Stimulated activated CD4-positive, alpha-beta T cell treated with anti-CD3 and anti-CD28 coated beads, TNF-alpha, amount 100 ng/mL, for 1 hour (primary cell): ENCODE measurements around the gene IKZF1.
"Not testable (repeated sequence)": the region's sequence is repeated elsewhere in the genome, so short reads cannot be mapped to it uniquely, and the experiment has no call there.

Source experiments
- DNase-seq, 3 donors: peaks; one replicate each; pipeline ENCODE4 v3.0.0-alpha.2; 2020; ENCODE audit warnings: low read depth in 3 of 3, low spot score in 1 of 3

The IKZF1 gene

DNA sequence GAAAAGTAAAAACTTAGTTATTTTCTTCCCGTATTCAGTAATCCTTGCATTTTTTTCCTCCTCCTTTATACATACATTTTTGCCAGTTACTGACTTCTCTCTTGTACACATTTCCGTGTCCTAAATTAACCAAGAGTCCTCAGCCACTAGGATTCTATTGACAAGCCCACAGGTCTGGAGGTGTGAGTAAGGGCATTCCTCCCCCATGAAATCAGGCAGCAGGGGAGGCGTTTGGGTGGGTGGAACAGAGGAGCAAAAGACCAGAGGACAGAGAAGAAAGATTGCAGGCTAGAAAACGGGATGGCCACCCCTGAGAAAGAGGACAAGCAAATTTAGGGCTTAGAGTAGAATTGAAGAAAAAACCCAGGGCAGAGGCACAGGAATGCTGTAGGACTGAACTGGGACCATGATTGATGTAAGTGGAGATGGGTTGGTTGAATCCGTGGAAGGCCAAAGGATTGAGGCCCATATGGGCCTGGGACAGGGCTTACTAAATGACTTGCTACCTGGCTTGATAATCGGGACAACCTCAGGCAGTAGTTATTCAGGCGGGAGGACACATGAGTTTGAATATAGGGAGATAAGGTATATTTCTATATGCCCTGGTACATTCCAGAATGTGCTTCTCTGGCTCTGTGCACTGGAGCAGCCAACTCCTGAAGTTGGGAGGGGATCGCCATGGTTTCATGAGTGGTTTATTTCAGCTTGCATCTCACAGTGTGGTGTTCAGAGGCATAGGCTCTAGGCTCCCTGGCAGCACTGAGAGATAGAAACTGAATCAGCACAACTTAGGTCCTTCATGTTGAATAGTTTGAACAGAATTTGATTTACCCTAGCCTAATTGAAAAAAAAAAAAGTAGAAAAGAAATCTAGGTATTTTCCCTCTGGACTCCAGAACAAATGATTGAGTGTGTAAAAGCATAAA is 28.0 kb downstream of the IKZF1 start:
- no peak for DNase-seq

DNA sequence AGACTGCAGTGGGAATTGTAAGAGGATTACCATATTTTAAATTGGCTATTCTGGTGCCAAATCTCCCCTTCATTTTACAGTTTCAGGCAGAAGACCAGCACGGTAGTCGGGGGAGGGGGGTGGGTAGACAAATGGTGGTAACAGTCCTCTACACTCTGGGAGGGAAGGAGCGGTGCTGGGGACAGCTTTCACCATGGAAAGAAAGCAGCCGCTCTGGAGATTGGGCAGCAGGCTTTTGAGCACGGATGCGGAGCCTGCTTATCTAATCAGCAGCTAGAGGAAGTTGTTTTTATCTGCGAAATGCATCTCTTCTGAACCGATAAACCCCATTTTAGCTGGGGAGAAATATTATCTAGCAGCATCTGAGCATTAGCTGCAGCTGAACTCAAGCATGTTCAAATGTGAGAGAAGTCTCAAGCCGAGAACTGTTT is 28.7 kb downstream of the IKZF1 start:
- no peak for DNase-seq

DNA sequence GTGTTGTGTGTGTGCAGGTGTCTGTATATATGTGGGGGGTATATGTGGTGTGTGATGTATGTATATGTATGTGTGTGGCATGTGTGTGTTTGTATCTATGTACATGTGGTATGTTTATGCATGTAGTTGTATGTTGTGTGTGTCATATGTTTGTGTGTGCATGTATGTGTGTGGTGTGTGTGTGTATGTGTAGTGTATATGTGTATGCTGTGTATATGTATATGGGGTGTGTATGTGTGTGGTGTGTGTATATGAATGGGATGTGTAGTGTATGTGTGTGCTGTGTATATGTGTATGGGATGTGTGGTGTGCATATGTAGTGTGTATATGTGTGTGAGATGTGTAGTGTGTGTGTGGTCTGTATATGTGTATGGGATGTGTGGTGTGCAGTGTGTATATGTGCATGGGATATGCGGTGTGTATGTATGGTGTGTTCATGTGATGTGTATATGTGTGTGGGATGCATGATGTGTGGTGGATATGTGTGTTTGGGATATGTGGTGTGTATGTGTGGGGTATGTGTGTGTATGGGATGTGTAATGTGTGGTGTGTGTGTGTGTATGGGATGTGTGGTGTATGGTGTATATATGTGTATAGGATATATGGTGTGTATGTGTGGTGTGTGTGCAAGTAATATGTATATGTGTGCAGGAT is 30.0 kb downstream of the IKZF1 start:
- DNase-seq, result no peak

DNA sequence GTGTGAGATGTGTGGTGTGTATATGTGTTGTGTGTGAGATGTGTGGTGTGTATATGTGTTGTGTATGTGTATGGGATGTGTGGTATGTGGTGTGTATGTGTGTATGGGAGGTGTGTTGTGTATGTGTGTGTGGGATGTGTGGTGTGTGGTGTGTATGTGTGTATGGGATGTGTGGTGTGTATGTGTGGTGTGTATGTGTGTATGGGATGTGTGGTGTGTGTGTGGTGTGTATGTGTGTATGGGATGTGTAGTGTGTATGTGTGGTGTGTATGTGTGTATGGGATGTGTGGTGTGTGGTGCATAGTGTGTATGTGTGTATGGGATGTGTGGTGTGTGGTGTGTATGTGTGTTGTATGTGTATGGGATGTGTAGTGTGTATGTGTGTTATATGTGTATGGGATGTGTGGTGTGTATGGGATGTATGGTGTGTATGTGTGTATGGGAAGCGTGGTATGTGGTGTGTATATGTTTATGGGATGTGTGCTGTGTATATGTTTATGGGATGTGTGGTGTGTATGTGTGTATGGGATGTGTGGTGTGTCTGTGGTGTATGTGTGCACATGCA is 30.8 kb downstream of the IKZF1 start:
- no peak for DNase-seq

DNA sequence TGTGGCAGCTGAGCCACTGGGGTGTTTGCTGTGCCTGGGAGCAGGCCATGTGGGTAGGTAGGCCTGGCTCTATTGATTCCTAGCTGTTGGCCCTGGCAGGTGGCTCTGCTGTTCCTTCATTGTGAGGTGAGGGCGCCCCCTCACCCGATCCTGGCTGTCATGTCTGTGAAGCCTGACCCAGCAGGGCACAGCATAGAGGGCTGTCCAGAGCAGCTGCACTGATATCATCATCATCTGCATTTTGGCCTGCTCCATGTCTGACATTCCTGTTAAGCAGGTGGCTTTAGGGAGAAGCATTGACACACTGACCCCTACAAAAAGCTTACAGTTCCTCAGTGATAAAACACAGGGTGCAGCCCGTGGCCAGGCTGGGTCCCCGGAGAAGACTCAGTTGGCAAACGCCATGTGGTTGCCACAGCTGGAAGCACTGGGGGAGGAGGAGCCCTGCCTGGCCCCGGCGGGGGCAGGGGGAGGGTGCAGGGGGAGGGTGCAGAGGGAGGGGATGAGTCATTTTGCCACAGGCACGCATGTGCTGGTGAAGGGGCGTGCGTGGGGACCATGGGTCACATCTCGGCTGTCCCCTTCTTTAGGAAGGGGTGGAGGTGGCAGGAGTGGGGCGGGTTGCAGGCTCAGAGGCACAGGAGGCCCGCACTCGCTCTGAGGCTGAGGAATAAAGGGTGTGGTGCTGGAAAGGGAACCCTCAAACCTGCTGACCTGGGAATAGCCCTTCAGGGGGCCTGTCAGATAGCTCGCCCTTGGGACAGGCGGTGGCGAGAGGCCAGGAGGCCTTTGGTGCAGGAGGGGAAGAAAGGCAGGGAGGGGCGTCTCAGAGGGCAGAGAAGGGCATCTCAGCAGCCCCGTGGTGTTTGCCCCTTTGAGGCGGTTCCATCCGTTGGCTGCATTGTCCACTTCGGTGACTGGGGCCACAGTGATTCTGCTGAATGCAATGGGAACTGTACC is 31.6 kb downstream of the IKZF1 start:
- peak; percentile 59 to 73 (median 68) for DNase-seq

DNA sequence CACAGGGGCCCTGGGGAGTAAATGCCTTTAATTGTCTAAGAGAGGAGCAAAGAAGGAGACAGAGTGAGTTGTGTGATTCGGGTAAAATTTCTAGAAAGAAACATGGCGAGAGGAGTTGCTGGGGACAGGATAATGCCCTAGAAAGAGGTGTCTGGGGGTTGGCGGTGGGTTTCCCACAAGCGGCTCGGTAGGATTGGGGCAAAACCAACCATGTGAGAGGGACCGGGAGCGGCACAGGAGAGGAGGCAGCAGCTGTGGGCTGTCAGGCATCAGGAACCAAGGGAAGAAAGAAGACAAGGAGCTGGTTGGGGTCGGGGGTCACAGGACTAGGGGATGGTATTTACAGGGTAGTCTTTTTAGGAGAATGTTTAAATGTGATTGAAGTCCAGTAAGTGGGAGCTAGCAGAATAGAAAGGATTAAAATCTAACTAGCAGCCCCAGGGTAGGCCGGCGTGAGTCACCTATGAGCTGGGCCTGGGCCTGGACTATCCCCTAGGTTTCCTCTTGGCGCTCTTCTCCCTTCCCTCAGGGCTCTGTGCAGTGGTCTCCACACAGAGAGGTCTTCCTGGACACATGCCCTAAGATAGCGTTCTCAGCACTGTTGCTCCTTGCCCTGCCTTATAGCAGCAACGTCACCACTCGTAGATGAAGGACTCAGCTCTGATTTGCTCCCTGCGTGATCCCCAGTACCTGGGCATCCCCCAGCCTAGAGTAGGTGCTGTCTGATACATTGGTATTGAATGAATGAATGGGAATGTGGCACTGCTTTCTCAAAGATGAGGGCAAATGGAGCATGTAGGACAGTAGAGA is 32.6 kb downstream of the IKZF1 start:
- no peak for DNase-seq

DNA sequence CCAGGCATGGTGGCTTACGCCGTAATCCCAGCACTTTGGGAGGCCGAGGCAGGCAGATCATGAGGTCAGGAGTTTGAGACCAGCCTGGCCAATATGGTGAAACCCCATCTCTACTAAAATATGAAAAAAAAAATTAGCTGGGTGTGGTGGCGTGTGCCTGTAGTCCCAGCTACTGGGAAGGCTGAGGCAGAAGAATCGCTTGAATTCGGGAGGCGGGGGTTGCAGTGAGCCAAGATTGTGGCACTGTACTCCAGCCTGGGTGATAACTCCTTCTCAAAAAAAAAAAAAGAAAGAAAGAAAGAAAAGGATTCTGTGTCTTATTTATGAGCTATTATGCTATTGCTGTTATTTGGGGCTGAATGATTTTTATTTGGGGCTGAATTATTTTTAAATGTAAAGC is 35.0 kb downstream of the IKZF1 start:
- DNase-seq, result not testable (repeated sequence)

DNA sequence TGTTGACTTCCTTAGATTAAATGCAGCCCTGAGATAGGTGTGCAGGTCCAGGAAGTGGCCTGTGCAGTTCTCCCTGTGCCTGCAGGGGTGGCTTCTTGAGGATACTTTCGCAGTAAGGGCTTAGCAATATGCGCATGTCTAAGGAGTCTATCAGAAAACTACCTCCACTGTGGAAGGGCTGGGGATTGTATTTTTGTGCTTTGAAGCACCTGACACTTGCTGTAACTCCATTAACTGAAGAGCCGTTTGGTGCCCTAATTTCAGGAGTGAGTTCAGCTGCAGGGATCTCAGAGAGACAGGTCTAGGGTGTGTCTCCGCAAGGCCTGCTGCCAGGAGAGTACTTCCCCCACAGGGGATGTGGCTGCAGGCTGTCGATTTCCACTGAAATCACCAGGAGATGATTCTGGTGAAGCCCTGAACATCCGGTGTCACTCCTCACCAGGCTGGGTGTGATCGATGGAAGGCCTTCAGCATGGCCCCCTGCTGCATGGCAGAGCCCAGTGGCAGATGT is 35.5 kb downstream of the IKZF1 start:
- no peak for DNase-seq

DNA sequence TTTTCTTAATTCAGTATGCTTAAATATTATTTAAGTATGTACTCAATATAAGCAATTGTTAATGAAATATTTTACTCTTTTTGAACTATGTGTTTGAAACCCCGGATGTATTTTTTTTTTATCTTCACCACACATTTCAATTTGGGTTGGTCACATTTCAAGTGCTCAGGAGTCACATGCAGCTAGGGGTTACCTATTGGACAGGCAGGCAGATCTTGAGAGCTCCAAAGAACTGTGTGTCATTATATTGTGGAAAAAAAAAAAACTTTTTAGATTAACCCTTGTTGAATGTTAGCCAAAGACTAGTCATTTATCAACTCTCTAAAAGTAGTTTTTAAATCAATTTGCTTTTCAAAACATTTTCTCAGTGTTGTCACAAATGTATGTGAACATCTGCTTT is 37.2 kb downstream of the IKZF1 start:
- no peak for DNase-seq

DNA sequence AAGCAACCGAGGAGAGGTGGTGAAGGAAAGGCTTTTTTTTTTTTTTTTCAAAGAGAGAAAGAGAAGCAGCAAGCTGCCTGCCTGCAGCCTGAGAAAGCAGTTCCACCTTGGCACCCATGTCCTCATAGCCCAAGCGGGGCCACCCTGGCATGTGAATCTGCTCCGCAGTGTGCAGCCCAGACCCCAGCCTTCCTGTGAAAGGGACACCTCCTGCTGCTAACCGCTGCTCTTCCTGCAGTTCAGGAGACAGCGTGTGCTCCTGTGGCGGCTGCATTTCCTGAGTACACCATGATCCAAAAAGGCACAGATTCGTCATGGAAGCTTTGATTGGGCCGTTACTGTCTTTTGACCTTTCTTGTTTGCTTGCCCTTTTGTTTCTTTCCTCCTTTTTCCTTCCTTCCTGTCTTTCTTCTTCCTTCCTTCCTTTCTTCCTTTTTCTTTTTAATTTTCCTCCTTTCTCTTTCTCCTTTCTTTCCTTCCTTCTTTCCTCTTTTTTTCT is 38.1 kb downstream of the IKZF1 start:
- DNase-seq, result no peak

DNA sequence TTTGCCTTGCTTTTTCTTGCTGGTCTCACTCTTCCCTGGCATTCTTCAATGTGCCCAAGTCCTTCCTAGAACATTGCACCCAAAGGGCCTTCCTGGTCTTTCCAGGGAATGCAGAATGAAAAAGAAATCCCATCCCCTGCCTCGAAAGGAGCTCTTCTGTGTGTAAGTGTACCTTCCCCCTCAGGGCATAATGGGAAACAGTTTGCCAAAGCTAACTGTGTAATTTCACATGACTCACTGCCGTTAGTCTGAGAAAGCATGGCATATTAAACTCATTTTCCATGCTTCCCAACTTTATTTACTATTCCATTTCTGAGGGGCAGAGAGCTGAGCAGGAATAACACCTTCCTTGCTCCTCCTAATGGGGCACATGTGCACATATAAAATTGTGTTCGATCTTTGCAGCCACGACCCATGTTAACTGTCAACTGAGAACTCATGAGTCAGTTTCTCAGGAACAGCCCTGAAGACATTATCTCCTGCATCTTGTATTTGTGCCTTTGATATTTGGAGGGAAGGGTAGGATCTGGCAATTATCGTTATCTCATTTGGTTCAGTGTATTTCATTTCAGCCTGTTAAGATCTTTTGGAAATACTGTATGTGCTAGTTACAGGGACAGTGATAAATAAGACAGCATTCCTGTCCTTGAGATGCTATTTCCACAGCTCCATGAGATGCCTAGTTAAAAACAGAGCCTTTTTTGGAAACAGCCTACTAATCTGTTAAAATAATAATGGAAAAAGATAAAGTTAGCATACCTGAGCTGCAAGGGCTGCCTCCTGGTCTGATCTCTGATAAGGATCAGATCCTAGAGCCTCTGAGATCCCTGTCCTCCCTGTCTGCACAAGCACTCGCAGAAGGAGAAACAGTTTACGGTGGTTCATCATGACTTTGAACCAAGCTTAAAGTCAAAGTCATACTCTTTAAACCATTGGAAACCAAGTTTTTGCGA is 42.3 kb downstream of the IKZF1 start:
- DNase-seq, result no peak

DNA sequence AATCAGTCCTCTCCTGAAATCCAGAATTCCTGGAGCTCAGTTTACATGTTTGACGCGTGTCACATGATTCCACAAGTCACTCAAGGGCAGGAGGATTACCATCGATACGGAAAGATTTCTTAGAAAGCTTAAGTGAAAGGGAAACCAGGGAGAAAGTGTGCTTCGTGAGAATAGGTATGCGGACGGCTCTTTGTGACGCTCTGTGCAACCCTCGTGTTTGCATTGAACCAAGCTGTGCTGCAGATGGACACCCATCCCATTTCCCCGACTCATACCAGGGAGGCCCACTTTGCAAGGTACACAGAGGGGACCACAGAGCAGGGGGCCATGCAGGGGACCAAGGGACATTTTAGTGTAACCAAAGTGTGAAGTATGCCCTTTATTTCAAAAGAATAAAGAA is 43.2 kb downstream of the IKZF1 start:
- DNase-seq, result no peak

DNA sequence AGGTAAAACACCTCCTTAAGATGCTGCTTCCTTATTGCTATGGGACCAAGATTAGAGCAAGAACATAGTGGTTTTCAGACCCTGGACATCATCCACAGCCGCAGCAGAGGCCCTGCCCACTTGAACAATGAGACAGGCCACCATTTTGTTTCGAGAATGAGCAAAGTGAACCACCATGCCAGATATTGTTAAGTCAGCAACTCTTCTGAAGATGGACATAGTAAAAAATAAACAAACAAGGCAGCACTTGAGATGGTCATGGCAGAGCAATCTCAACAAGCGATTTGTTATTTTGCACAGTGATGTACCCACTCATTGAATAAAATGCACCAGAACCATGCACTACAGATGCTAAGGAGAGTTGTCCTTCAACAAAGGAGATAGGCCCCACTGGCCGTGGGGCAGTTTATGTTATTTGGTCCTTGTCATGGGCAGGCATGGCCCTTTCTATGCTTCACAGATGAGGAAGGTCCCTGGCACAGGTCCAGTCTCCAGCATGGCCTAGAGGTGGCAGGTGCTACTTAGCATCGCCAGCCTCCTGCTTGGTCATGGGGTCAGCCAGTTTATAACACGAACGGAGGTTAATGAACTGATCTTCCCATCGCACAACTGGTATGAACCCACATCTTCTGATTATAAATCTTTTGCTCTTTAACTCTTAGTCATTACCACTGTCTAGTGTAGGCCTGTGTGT is 44.1 kb downstream of the IKZF1 start:
- DNase-seq, result no peak

DNA sequence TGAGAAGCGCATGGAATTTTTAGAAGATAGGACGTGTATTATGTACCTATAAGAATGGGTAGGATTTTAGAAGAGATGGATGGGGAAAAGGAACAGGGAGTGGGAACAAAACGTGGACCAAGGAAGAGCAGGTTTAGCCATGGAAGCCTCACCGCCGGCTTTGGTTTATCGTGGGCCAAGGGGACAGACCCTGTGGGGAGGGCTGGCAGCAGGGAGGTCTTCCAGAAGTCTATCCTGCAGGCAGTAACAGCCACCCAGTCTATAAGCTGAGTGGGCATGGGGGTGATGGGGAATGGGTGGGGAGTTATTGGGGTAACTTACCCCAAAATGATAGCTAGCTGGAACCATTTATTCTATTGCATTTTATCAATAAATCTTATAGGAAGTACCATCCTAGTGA is 44.9 kb downstream of the IKZF1 start:
- DNase-seq, result no peak

DNA sequence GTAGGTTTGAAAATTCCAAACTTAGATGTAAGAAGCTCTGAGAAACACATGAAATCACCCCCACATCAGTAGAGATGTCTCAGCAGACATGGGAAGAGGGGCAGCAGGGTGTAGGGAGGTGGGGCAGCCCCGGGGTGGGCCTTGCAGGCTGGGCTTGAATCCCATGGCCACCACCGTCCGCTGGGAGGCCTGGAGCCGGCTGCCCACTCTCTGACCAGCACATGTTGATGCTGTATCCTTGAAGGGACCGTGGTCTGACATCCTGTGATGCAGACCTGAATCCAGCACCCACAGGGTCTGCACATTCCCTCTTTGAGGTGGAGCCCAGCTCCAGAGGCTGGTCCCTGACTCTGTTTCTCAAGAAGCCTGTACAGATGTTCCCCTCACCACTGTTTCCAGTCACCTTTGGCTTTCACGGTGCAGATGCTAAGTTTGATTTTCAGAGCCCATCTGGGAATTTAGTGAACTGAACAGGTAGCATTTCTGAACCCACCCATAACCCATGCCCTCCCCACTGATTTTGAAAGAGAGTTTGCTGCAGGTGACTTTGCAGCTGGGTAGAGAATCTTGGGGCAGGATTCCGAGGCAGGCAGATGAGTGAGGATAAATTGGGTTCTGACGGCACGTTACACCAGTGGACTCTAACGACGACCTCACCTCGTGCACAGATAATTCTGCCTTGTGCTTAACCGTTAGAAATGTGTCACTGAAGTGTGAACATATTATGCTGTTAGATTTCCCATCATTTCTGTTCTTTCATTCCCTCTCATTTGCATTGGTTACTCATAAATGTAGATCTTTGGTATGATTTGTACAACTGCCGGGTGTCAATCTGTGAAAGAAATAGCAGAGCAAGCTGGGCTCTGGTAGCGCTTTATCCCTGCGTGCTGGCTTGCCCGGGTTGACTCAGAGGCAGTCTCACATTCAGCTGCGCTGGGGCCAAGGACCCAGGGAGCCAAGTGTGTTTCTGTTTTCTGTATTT is 45.7 kb downstream of the IKZF1 start:
- DNase-seq, result peak in 2 of 3 donors; percentile 46 to 59

DNA sequence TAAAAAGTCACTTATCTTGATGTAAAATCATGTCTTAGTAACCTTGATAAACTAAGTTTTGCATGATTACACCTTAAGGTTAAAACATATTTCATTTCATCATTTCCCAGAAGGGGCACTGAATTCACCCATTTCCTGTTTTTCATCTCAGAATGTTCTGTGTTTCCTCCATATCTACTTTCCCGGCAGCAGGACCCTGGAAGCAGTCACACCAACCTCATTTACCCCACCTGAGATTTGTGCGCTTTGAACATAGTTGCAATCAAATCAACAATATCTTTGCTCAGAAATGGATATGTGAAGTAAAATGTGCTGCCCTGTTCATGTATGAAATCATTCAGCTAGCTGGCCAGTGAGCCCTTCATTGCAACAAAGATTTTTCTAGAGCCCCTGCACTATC is 46.8 kb downstream of the IKZF1 start:
- DNase-seq, result no peak

DNA sequence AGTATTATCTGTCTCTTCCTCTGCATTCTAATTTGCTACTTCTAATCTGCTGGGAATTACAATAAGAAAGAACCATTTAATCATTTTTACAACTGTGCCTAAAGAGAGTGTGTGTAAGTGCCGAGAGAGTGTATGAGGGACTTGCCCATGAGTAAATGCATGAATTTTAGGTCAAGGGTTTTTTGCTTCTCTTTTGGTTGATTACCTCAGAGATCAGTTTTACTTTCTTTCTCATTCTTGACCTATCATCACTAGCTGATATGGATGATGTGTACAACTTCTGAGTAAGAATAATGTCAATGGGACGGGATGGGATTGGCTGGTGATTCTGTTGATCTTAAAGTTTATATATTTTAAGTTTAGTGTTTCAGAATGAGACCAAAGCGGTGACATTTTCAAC is 47.8 kb downstream of the IKZF1 start:
- no peak for DNase-seq
